ENCODE data around the gene TRIM39. TPM values are rescaled to one million over a fixed set of nuclear protein-coding genes. Genes with fewer than 3 reads are reported as not detected.

Gene TRIM39
- total and polyA plus RNA-seq, 11 donors = 5.1 to 12.1 (median 8.4) TPM

DNA sequence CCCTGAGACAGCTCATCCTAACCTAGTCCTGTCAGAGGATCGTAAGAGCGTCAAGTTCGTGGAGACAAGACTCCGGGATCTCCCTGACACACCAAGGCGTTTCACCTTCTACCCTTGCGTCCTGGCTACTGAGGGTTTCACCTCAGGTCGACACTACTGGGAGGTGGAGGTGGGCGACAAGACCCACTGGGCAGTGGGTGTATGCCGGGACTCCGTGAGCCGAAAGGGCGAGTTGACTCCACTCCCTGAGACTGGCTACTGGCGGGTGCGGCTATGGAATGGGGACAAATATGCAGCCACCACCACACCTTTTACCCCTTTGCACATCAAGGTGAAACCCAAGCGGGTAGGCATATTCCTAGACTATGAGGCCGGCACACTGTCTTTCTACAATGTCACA is 15.0 kb downstream of the TRIM39 start:
- peaks cover 0 to 13% (median 8%) of the 10 kb centered on the region in 12 donors for H3K4me1 ChIP-seq
- intact Hi-C loops (cut with DNase I) = no loop called here
- no peaks in the 10 kb centered on the region for H3K9me3 ChIP-seq
- no peaks in the 10 kb centered on the region for H3K27me3 ChIP-seq
- 96 to 97% (median 96%) methylated on average over 12 to 16 of the region's 16 CpGs for WGBS, 4 donors
- H3K36me3 ChIP-seq = peaks cover 0 to 66% (median 60%) of the 10 kb centered on the region in 9 donors
- H3K27ac ChIP-seq = no peak overlapping the region
- no peak overlapping the region for H3K4me3 ChIP-seq
- DNase-seq (no peak), ATAC-seq (no peak)
- no peak for TF ChIP-seq POLR2A (IDR thresholded peaks at IDR 0.05)
- TF ChIP-seq, protein P1, sequence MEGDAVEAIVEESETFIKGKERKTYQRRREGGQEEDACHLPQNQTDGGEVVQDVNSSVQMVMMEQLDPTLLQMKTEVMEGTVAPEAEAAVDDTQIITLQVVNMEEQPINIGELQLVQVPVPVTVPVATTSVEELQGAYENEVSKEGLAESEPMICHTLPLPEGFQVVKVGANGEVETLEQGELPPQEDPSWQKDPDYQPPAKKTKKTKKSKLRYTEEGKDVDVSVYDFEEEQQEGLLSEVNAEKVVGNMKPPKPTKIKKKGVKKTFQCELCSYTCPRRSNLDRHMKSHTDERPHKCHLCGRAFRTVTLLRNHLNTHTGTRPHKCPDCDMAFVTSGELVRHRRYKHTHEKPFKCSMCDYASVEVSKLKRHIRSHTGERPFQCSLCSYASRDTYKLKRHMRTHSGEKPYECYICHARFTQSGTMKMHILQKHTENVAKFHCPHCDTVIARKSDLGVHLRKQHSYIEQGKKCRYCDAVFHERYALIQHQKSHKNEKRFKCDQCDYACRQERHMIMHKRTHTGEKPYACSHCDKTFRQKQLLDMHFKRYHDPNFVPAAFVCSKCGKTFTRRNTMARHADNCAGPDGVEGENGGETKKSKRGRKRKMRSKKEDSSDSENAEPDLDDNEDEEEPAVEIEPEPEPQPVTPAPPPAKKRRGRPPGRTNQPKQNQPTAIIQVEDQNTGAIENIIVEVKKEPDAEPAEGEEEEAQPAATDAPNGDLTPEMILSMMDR (IDR thresholded peaks at IDR 0.05) = no peak

- no peaks in the 10 kb centered on the region for H3K9me3 ChIP-seq
- WGBS, 4 donors = 62 to 75% (median 64%) methylated on average over 4 of the region's 4 CpGs
- H3K4me1 ChIP-seq = peaks cover 0 to 16% (median 8%) of the 10 kb centered on the region in 12 donors
- peaks cover 0 to 57% (median 44%) of the 10 kb centered on the region in 9 donors for H3K36me3 ChIP-seq
- TF ChIP-seq, protein P1 (IDR thresholded peaks at IDR 0.05) = no peak
- TF ChIP-seq POLR2A (IDR thresholded peaks at IDR 0.05) = no peak
- no peaks in the 10 kb centered on the region for H3K27me3 ChIP-seq
- no peak for DNase-seq
- peak overlapping the region in 6 of 12 donors; percentile 72 to 91 (median 88) for H3K27ac ChIP-seq
- peak in 1 of 4 donors; percentile 4 for ATAC-seq
- peak overlapping the region in 8 of 12 donors; percentile 71 to 92 (median 80) for H3K4me3 ChIP-seq
- intact Hi-C loops (cut with DNase I) = loop anchor here in 1 of 10 donors (2.0 kb wide), 1 partner anchor 18 kb away; the partner anchor contains the start of gene TRIM39
These were observed 17.6 kb downstream of the TRIM39 start for GRCh38 chr6:30344191-30344867.

GRCh38 chr6:30344868-30345671 is 18.3 kb downstream of the TRIM39 start, which contains the start of gene RPP21:
Gene RPP21, plus strand, starts transcription at chr6:30345156. Its CDS starts 16 bp downstream, at chr6:30345172.
- ATAC-seq (peak; percentile 97 to 99 (median 99)), DNase-seq (peak; percentile 87 to 92 (median 90))
- peak within 1 kb of the TSS; percentile 35 to 92 (median 80) for H3K4me3 ChIP-seq
- TF ChIP-seq, protein P1 (IDR thresholded peaks at IDR 0.05) = no peak
- peak in 1 of 2 donors; percentile 82 for TF ChIP-seq POLR2A (IDR thresholded peaks at IDR 0.05)
- H3K27me3 ChIP-seq = no peaks in the 10 kb centered on the region
- peaks cover 0 to 50% (median 37%) of the 10 kb centered on the region in 9 donors for H3K36me3 ChIP-seq
- intact Hi-C loops (cut with DNase I) = loop anchor here in 1 of 10 donors (2.0 kb wide), 1 partner anchor 18 kb away; the partner anchor contains the start of gene TRIM39
- peaks cover 0 to 16% (median 8%) of the 10 kb centered on the region in 12 donors for H3K4me1 ChIP-seq
- peak within 1 kb of the TSS; percentile 53 to 91 (median 81) for H3K27ac ChIP-seq
- WGBS, 4 donors = 2 to 6% (median 4%) methylated on average over 23 to 64 of the region's 64 CpGs
- H3K9me3 ChIP-seq = no peaks in the 10 kb centered on the region

Data from heart left ventricle (tissue), 16 donors.